Tongue (tissue), 2 donors: Measurements from ENCODE around the gene TSGA10. TPM values are rescaled to one million over a fixed set of nuclear protein-coding genes. Genes with fewer than 3 reads are reported as not detected.

Source experiments
- small RNA-seq: library from RNA; depleted of rRNA; stranded (forward); fragments of <200 nt; gene quantifications from one replicate; pipeline ENCODE3, GENCODE V24; 2014; ENCODE audit warnings: low replicate concordance
- total RNA-seq: library from RNA; depleted of rRNA; stranded (reverse); fragments of >200 nt; gene quantifications from one replicate; pipeline ENCODE4 v1.2.3, GENCODE V29; 2014

TSGA10 gene
- total RNA-seq, 1 donor from 2014 or later = 2.9 TPM

Small RNAs within 50 kb of the gene (small RNA-seq; reads per million reads assigned to genes)
- not detected for gene AC092587.1

Other genes with a start within 250 kb of the TSGA10 start
- gene CRACDL, start 218.7 kb downstream of the TSGA10 start, total RNA-seq = 5.7 TPM
- 0.92 TPM for gene C2orf15, start 13.2 kb downstream of the TSGA10 start, total RNA-seq
- gene LIPT1, start within 50 bp of the TSGA10 start, total RNA-seq = 7.6 TPM
- 24.1 TPM for gene MITD1, start 26.1 kb upstream of the TSGA10 start, total RNA-seq
- 53.2 TPM for gene MRPL30, start 26.2 kb upstream of the TSGA10 start, total RNA-seq
- not detected for gene LYG2, start 100.7 kb upstream of the TSGA10 start, total RNA-seq
- 0.41 TPM for gene LYG1, start 146.3 kb upstream of the TSGA10 start, total RNA-seq
- gene TXNDC9, start 181.4 kb upstream of the TSGA10 start, total RNA-seq = 39.9 TPM
- gene EIF5B, start 182.4 kb upstream of the TSGA10 start, total RNA-seq = 29.1 TPM